Activated CD4-positive, alpha-beta T cell treated with anti-CD3 and anti-CD28 coated beads, Interleukin-2, amount 50 U/mL, for 4 hours (primary cell): ENCODE results near the gene RGL4.

Experiments used
- DNase-seq, 2 experiments: peaks; one replicate each; pipeline ENCODE4 v3.0.0-alpha.2; 2020

The RGL4 gene

GRCh38 chr22:23744485-23744884 lies 53.7 kb downstream of the RGL4 start:
- DNase-seq: no peak

GRCh38 chr22:23745791-23746190 lies 55.0 kb downstream of the RGL4 start:
- DNase-seq: no peak
